Liver (tissue), 9 donors: ENCODE measurements around the gene ISCU. TPM values are rescaled to one million over a fixed set of nuclear protein-coding genes. Genes with fewer than 3 reads are reported as not detected.

ENCODE experiments used
- DNase-seq: peaks from one replicate; pipeline ENCODE4 v3.0.0-alpha.2; 2017; ENCODE audit warnings: low spot score
- H3K27ac ChIP-seq, 2 donors: one replicate each; pipeline ENCODE4 v1.7.0; 2013; ENCODE audit warnings: inconsistent platforms in 2 of 2, low read length in 2 of 2, control low read depth in 1 of 2, low read depth in 1 of 2, mild to moderate bottlenecking in 1 of 2
- H3K27me3 ChIP-seq, 4 donors: one replicate each; pipeline versions ENCODE4 v1.6.1 to v1.7.0; 2013; ENCODE audit warnings: low read length in 3 of 4, inconsistent platforms in 1 of 4, mild to moderate bottlenecking in 1 of 4, moderate library complexity in 1 of 4; ENCODE audit not compliant: control insufficient read depth in 4 of 4, insufficient read depth in 4 of 4
- H3K36me3 ChIP-seq, 4 donors: one replicate each; pipeline versions ENCODE4 v1.6.1 to v1.7.0; 2013; ENCODE audit warnings: low read length in 3 of 4, mild to moderate bottlenecking in 3 of 4, low read depth in 1 of 4, moderate library complexity in 1 of 4; ENCODE audit not compliant: control insufficient read depth in 4 of 4, insufficient read depth in 3 of 4
- H3K4me1 ChIP-seq, 4 donors: one replicate each; pipeline versions ENCODE4 v1.6.1 to v1.7.0; 2013; ENCODE audit warnings: low read length in 3 of 4, mild to moderate bottlenecking in 3 of 4, moderate library complexity in 1 of 4; ENCODE audit not compliant: control insufficient read depth in 4 of 4, insufficient read depth in 4 of 4
- H3K4me3 ChIP-seq, 3 donors: one replicate each; pipeline versions ENCODE4 v1.6.1 to v1.7.0; 2013; ENCODE audit warnings: low read length in 3 of 3, control low read depth in 1 of 3, low read depth in 1 of 3, mild to moderate bottlenecking in 1 of 3
- H3K9ac ChIP-seq, 2 donors: one replicate each; pipeline ENCODE4 v1.7.0; 2013; ENCODE audit warnings: low read length in 2 of 2, mild to moderate bottlenecking in 2 of 2, moderate library complexity in 2 of 2, control low read depth in 1 of 2, low read depth in 1 of 2
- H3K9me3 ChIP-seq, 4 donors: one replicate each; pipeline versions ENCODE4 v1.6.1 to v1.7.0; 2013; ENCODE audit warnings: low read length in 3 of 4; ENCODE audit not compliant: control insufficient read depth in 4 of 4
- ATF3 ChIP-seq: IDR thresholded peaks from 2 replicates; pipeline ENCODE4 v1.6.1; 2016; ENCODE audit warnings: antibody characterized with exemption
- EGR1 ChIP-seq, 2 donors: IDR thresholded peaks; 2 replicates each; pipeline ENCODE4 v1.6.1; 2016 to 2018; ENCODE audit warnings: antibody characterized with exemption in 2 of 2, low read depth in 2 of 2
- FOXA1 ChIP-seq: IDR thresholded peaks from 2 replicates; pipeline ENCODE4 v1.6.1; 2016; ENCODE audit warnings: antibody characterized with exemption
- GABPA ChIP-seq, 2 donors: IDR thresholded peaks in 1 of 2; conservative IDR thresholded peaks in 1 of 2; 2 replicates each; pipeline ENCODE4 v1.6.1; 2016; ENCODE audit warnings: antibody characterized with exemption in 2 of 2, mild to moderate bottlenecking in 1 of 2, moderate library complexity in 1 of 2
- HNF4A ChIP-seq, 2 donors: conservative IDR thresholded peaks; 2 replicates each; pipeline ENCODE4 v1.6.1; 2016; ENCODE audit warnings: antibody characterized with exemption in 2 of 2, mild to moderate bottlenecking in 2 of 2
- JUND ChIP-seq, 2 donors: IDR thresholded peaks; 2 replicates each; pipeline ENCODE4 v1.6.1; 2016; ENCODE audit warnings: antibody characterized with exemption in 2 of 2
- MAX ChIP-seq: IDR thresholded peaks from 2 replicates; pipeline ENCODE4 v1.6.1; 2016; ENCODE audit warnings: antibody characterized with exemption
- REST ChIP-seq: IDR thresholded peaks from 2 replicates; pipeline ENCODE4 v1.6.1; 2016; ENCODE audit warnings: antibody characterized with exemption, mild to moderate bottlenecking
- RXRA ChIP-seq, 2 donors: IDR thresholded peaks; 2 replicates each; pipeline ENCODE4 v1.6.1; 2017 to 2018; ENCODE audit warnings: antibody characterized with exemption in 2 of 2, mild to moderate bottlenecking in 1 of 2
- SP1 ChIP-seq: IDR thresholded peaks from 2 replicates; pipeline ENCODE4 v1.6.1; 2018; ENCODE audit warnings: antibody characterized with exemption, mild to moderate bottlenecking
- YY1 ChIP-seq: IDR thresholded peaks from 2 replicates; pipeline ENCODE4 v1.6.1; 2016; ENCODE audit warnings: antibody characterized with exemption, mild to moderate bottlenecking
- WGBS: extraction: QIAGEN DNeasy Blood & Tissue Kit; methylation state at CpG from one replicate; pipeline ENCODE4 v1.1.7; 2013; 5-methylcytosine and 5-hydroxymethylcytosine counted together
- polyA plus RNA-seq, 2 donors: library from polyadenylated mRNA; stranded (reverse) in 1 of 2; unstranded in 1 of 2; fragments of 200-250 nt in 1 of 2; fragments of >200 nt in 1 of 2; fragmentation: Nextera tagmentation in 1 of 2; extraction: Ambion mirVana in 1 of 2; gene quantifications; one replicate each; pipeline versions ENCODE4 v1.2.1 to v1.2.3, GENCODE V29; 2013 to 2015
- total RNA-seq, 2 donors: library from RNA; depleted of rRNA; stranded (reverse); fragments of >200 nt; gene quantifications; one replicate each; pipeline ENCODE4 v1.2.3, GENCODE V29; 2014
- donor health status: healthy.
- donor health status: healthy.
- donor health status: healthy.
- donor health status: healthy.
- donor health status: healthy.

Gene ISCU
- total RNA-seq: 10 to 100 TPM; 42.3 to 75.6 TPM
- 10 to 100 TPM; 52.0 to 85.9 TPM for polyA plus RNA-seq

GRCh38 chr12:108562348-108563135, at the start of gene ISCU:
Gene ISCU (plus strand): TSS chr12:108562596. CDS start chr12:108562623, 27 bp downstream.
- TF ChIP-seq FOXA1 (no peak), GABPA (IDR thresholded peaks at IDR 0.05 in 1 of 2, conservative IDR thresholded peaks at IDR 0.05 in 1 of 2) (peak in 1 of 2 donors; percentile 30), EGR1 (IDR thresholded peaks at IDR 0.05; ENCODE audit: low read depth in 2 of 2) (no peak), HNF4A (conservative IDR thresholded peaks at IDR 0.05) (peak; percentile 16 to 42), SP1 (peak; percentile 67), RXRA (IDR thresholded peaks at IDR 0.05) (peak; percentile 18 to 31), YY1 (peak; percentile 95), ATF3 (no peak), MAX (peak; percentile 25), REST (peak; percentile 48)
- Histone ChIP-seq H3K36me3 (peaks cover 0 to 16% (median 14%) of the 10 kb centered on the region in 4 donors), H3K27me3 (no peaks in the 10 kb centered on the region), H3K4me1 (peaks cover 8 to 50% (median 44%) of the 10 kb centered on the region in 4 donors), H3K9ac (peak within 1 kb of the TSS; percentile 66 to 98), H3K27ac (peak within 1 kb of the TSS; percentile 85 to 94), H3K4me3 (peak within 1 kb of the TSS; percentile 77 to 97 (median 95)), H3K9me3 (no peaks in the 10 kb centered on the region)
- DNase-seq: peak; percentile 100
- under 1% methylated on average over 72 of the region's 72 CpGs for WGBS

GRCh38 chr12:108514468-108514972, 47.9 kb upstream of the ISCU start:
- peaks cover 8 to 20% (median 13%) of the 10 kb centered on the region in 4 donors for H3K36me3 ChIP-seq
- H3K9ac ChIP-seq: no peak overlapping the region
- TF ChIP-seq JUND (IDR thresholded peaks at IDR 0.05): no peak
- TF ChIP-seq EGR1 (IDR thresholded peaks at IDR 0.05; ENCODE audit: low read depth in 2 of 2): no peak
- H3K27me3 ChIP-seq: no peaks in the 10 kb centered on the region
- no peak overlapping the region for H3K27ac ChIP-seq
- no peaks in the 10 kb centered on the region for H3K9me3 ChIP-seq
- DNase-seq: no peak
- H3K4me3 ChIP-seq: peak overlapping the region; percentile 25 to 77 (median 57)
- 30% methylated on average over 19 of the region's 19 CpGs for WGBS
- H3K4me1 ChIP-seq: peaks cover 7 to 19% (median 10%) of the 10 kb centered on the region in 4 donors
